Tibial nerve (tissue), 4 donors: ENCODE data around the gene ASTN2.

Source experiments
- EP300 ChIP-seq, 2 donors: sonication (generic); formaldehyde crosslinking; IDR thresholded peaks; one replicate each; pipeline ENCODE4 v1.6.1; 2017; ENCODE audit warnings: antibody characterized with exemption in 2 of 2, mild to moderate bottlenecking in 1 of 2
- POLR2A ChIP-seq, 2 donors: fragments of 450-650 bp; IDR thresholded peaks; one replicate each; pipeline ENCODE4 v1.6.1; 2017; ENCODE audit warnings: antibody characterized with exemption in 2 of 2, mild to moderate bottlenecking in 2 of 2, moderate library complexity in 2 of 2
- TF ChIP-seq, protein P1 (sequence below), 5 experiments: fragments of 200-600 bp in 3 of 5; fragments of 450-650 bp in 2 of 5; sonication (generic) in 3 of 5; IDR thresholded peaks; one replicate each; pipeline ENCODE4 v1.5.1; 2016 to 2019; ENCODE audit warnings: antibody characterized with exemption in 5 of 5, mild to moderate bottlenecking in 3 of 5, moderate library complexity in 2 of 5

DNA sequence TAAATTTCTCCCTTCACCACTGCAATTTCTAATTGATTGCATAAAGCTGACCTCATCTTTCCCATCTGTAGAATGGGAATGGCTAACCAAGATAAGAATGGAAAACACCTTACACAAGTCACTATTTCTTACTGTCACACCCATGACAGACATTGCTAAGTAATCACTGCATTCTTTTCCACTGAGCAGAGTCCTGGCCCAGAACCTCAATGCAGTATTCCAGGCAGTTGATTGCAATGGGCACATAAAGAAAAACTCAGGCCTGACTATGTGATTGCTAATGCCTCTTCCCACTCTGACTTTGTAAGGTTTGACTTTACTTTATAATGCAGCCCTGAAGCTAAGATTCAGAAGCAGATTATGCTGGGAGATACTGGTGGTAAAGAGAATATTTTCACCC lies 698.4 kb downstream of the ASTN2 start:
- TF ChIP-seq, protein P1, sequence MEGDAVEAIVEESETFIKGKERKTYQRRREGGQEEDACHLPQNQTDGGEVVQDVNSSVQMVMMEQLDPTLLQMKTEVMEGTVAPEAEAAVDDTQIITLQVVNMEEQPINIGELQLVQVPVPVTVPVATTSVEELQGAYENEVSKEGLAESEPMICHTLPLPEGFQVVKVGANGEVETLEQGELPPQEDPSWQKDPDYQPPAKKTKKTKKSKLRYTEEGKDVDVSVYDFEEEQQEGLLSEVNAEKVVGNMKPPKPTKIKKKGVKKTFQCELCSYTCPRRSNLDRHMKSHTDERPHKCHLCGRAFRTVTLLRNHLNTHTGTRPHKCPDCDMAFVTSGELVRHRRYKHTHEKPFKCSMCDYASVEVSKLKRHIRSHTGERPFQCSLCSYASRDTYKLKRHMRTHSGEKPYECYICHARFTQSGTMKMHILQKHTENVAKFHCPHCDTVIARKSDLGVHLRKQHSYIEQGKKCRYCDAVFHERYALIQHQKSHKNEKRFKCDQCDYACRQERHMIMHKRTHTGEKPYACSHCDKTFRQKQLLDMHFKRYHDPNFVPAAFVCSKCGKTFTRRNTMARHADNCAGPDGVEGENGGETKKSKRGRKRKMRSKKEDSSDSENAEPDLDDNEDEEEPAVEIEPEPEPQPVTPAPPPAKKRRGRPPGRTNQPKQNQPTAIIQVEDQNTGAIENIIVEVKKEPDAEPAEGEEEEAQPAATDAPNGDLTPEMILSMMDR (IDR thresholded peaks at IDR 0.05), result no peak
- TF ChIP-seq POLR2A (IDR thresholded peaks at IDR 0.05), result no peak
- TF ChIP-seq EP300 (IDR thresholded peaks at IDR 0.05), result no peak
